Choroid plexus epithelial cell (primary cell): ENCODE results near the gene MAP2K5.
A peak's percentile ranks its signal among the peaks of the same experiment; 100 is the strongest.
"Not testable (repeated sequence)": the region's sequence is repeated elsewhere in the genome, so short reads cannot be mapped to it uniquely, and the experiment has no call there.

Source experiments
- DNase-seq: peaks from one replicate; pipeline ENCODE4 v3.0.0-alpha.2; 2010; ENCODE audit warnings: low read depth
- H3K4me3 ChIP-seq: 2 replicates; pipeline ENCODE4 v1.5.1; 2011; ENCODE audit warnings: low read depth, mild to moderate bottlenecking, control low read depth, low read length, moderate library complexity
- TF ChIP-seq, protein P1 (sequence below): conservative IDR thresholded peaks from 2 replicates; pipeline ENCODE4 v1.5.1; 2011; ENCODE audit warnings: low read depth, mild to moderate bottlenecking, control low read depth, inconsistent platforms, low read length, moderate library complexity

MAP2K5 gene

DNA sequence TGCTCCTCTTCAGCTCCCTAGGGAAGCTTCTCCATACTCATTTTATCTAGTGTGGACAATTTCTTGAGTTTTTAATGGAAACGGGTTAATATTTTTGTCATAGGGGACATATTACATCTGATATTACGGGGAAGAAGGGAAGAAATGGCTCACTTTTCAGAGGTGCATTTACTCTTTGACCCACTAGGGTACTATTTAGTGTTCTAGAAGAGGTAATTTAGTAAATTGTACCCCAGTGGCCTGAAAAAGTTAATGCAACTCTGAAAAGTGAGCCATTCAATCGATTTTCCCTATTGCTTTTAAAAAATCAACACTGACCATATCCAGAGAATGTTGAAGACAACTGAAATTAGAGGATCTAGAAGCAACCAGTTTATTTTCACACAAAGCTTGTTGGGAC lies 71.2 kb downstream of the MAP2K5 start:
- H3K4me3 ChIP-seq: no peak overlapping the region
- TF ChIP-seq, protein P1, sequence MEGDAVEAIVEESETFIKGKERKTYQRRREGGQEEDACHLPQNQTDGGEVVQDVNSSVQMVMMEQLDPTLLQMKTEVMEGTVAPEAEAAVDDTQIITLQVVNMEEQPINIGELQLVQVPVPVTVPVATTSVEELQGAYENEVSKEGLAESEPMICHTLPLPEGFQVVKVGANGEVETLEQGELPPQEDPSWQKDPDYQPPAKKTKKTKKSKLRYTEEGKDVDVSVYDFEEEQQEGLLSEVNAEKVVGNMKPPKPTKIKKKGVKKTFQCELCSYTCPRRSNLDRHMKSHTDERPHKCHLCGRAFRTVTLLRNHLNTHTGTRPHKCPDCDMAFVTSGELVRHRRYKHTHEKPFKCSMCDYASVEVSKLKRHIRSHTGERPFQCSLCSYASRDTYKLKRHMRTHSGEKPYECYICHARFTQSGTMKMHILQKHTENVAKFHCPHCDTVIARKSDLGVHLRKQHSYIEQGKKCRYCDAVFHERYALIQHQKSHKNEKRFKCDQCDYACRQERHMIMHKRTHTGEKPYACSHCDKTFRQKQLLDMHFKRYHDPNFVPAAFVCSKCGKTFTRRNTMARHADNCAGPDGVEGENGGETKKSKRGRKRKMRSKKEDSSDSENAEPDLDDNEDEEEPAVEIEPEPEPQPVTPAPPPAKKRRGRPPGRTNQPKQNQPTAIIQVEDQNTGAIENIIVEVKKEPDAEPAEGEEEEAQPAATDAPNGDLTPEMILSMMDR: no peak
- DNase-seq: no peak

GRCh38 chr15:67615131-67615534 lies 72.6 kb downstream of the MAP2K5 start:
- peak; percentile 11 for DNase-seq
- not testable (repeated sequence) for H3K4me3 ChIP-seq

DNA sequence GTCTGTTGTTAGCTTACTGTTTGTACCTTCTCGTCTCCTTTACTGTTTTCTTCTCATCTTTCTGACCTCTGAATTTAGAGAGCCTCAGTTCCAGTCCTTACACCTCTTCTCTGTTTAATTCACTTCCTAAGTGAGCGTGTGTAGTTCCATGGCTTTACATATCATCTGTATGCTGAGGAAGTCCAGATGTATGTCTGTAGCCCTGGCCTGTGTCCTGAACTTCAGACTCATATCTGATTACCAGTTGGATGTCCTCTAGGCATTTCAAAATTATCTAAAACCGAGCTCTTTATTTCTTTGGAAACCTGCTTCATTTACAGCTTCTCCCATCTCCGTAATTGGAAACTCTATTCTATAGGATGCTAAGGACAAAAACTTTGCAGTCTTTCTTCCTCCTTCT lies 75.8 kb downstream of the MAP2K5 start:
- no peak overlapping the region for H3K4me3 ChIP-seq
- TF ChIP-seq, protein P1: no peak
- no peak for DNase-seq

DNA sequence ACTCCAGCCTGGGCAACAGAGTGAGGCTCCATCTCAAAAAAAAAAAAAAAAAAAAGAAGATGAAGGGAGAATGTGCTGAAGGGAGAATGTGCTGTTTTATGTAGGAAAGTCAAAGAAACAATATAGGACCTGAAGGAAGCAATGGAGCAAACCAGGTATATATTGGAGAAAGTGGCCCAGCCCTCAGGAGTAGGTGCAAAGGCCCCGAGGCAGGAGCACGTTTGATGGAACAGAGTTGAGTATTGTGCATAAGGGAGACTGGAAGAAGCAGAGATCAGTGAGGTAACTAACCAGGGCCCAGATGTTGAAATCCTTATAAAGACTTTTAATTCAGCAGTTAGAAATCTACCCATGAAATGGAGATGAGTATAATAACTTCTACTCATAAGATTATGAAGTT lies 79.6 kb downstream of the MAP2K5 start:
- H3K4me3 ChIP-seq: no peak overlapping the region
- TF ChIP-seq, protein P1: no peak
- DNase-seq: no peak

DNA sequence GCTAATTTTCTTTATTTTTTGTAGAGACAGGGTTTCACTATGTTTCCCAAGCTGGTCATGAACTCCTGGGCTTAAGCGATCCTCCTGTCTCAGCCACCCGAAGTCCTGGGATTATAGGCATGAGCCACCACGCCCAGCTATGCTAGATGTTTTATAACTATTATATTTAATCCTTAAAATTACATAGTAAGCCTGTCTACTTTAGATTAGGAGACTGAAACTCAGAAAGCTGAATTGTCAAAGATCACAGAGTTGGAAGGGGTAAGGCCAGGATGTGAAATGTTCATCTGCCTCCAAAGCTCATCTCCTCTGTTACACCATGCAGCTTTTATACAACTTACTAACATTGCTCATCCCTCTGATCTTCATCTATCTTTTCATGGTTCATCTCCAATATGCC lies 89.8 kb downstream of the MAP2K5 start:
- no peak for DNase-seq
- TF ChIP-seq, protein P1: no peak
- H3K4me3 ChIP-seq: no peak overlapping the region

GRCh38 chr15:67635950-67636349 lies 93.4 kb downstream of the MAP2K5 start:
- not testable (repeated sequence) for DNase-seq, H3K4me3 ChIP-seq

DNA sequence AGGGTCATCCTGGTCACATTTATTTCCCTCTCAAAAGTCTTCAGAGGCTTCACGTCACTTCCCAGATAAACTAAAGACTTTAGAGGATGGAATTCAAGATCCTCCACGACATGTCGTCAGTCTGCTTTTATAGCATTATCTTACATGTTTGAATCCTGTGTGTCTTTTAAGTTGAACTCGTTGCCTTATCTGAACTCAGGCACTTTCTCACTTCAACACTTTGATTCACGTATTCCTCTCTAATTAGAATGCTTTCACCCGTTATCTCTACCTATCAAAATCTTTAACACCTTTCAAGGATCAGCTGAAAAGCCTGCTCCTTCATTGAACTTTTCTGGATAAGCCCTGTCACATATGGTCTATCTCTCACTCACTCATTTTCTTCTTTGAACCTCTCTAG lies 97.1 kb downstream of the MAP2K5 start:
- TF ChIP-seq, protein P1: no peak
- no peak overlapping the region for H3K4me3 ChIP-seq
- no peak for DNase-seq

DNA sequence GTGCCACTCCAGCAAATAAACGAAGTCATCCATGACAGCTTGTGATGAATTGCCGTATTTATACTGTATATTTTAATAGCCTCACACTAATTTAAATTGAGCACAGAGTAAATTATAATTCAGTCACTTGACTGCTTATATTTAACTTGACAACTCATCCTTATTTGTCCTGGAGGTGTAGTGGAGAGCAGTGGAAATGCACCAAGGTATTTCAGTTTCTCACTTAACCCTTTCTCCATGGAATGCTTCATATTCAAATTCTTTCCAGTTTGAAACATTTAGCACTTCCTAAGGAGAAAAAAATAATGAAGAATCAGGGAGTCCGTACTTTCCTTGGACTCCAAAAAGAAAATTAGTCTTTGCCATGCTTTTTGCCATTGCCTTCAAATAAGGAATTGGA lies 99.0 kb downstream of the MAP2K5 start:
- no peak for DNase-seq
- TF ChIP-seq, protein P1: no peak
- H3K4me3 ChIP-seq: no peak overlapping the region
